ENCODE measurements around the gene PFAS.
"Not testable (repeated sequence)": the region's sequence is repeated elsewhere in the genome, so short reads cannot be mapped to it uniquely, and the experiment has no call there.

PFAS gene

GRCh38 chr17:8248751-8249607 lies at the start of gene PFAS:
Gene PFAS (plus strand): TSS chr17:8249289. CDS start chr17:8253938, 4,649 bp downstream.
- peak; percentile 91 to 97 for DNase-seq (ENCODE audit: low read depth in 2 of 2)

- no peak for DNase-seq (ENCODE audit: low read depth in 2 of 2)
Measured at GRCh38 chr17:8204761-8205555, 44.1 kb upstream of the PFAS start.

GRCh38 chr17:8206536-8206935 lies 42.6 kb upstream of the PFAS start:
- no peak for DNase-seq (ENCODE audit: low read depth in 2 of 2)

GRCh38 chr17:8209907-8210760 lies 39.0 kb upstream of the PFAS start, which contains the start of gene AURKB:
Gene AURKB (minus strand): TSS chr17:8210575. CDS start chr17:8210224, 351 bp downstream.
- DNase-seq (ENCODE audit: low read depth in 2 of 2) = peak; percentile 84 to 87

- DNase-seq (ENCODE audit: low read depth in 2 of 2) = no peak
Measured at GRCh38 chr17:8210761-8211458, 38.2 kb upstream of the PFAS start.

GRCh38 chr17:8212312-8213180 lies 36.5 kb upstream of the PFAS start:
- DNase-seq (ENCODE audit: low read depth in 2 of 2) = no peak

GRCh38 chr17:8214000-8214399 lies 35.1 kb upstream of the PFAS start:
- not testable (repeated sequence) for DNase-seq (ENCODE audit: low read depth in 2 of 2)

GRCh38 chr17:8220783-8221662 lies 28.1 kb upstream of the PFAS start:
- peak; percentile 90 to 94 for DNase-seq (ENCODE audit: low read depth in 2 of 2)

GRCh38 chr17:8221663-8222379 lies 27.3 kb upstream of the PFAS start:
- DNase-seq (ENCODE audit: low read depth in 2 of 2) = peak; percentile 81 to 91

- no peak for DNase-seq (ENCODE audit: low read depth in 2 of 2)
Measured at GRCh38 chr17:8222380-8222629, 26.8 kb upstream of the PFAS start.

GRCh38 chr17:8222630-8223355 lies 26.3 kb upstream of the PFAS start:
- peak; percentile 81 to 88 for DNase-seq (ENCODE audit: low read depth in 2 of 2)

GRCh38 chr17:8223356-8224126 lies 25.5 kb upstream of the PFAS start:
- peak; percentile 38 to 54 for DNase-seq (ENCODE audit: low read depth in 2 of 2)

- DNase-seq (ENCODE audit: low read depth in 2 of 2) = no peak
Measured at GRCh38 chr17:8224891-8225812, 23.9 kb upstream of the PFAS start.

- DNase-seq (ENCODE audit: low read depth in 2 of 2) = peak; percentile 70 to 72
Measured at GRCh38 chr17:8225813-8226535, 23.1 kb upstream of the PFAS start.

- peak; percentile 39 to 48 for DNase-seq (ENCODE audit: low read depth in 2 of 2)
Measured at GRCh38 chr17:8226536-8227237, 22.4 kb upstream of the PFAS start.
